HG02840 (cell line): ENCODE measurements around the gene CCDC102B.
"Not testable (repeated sequence)": the region's sequence is repeated elsewhere in the genome, so short reads cannot be mapped to it uniquely, and the experiment has no call there.

Experiments used
- ATAC-seq: cut with Tn5 transposase; IDR thresholded peaks from one replicate; pipeline ENCODE4 v1.9.1; 2021; ENCODE audit warnings: mild to moderate bottlenecking, moderate library complexity, moderate number of reproducible peaks; ENCODE audit not compliant: unreplicated experiment, low FRiP score

CCDC102B gene

DNA sequence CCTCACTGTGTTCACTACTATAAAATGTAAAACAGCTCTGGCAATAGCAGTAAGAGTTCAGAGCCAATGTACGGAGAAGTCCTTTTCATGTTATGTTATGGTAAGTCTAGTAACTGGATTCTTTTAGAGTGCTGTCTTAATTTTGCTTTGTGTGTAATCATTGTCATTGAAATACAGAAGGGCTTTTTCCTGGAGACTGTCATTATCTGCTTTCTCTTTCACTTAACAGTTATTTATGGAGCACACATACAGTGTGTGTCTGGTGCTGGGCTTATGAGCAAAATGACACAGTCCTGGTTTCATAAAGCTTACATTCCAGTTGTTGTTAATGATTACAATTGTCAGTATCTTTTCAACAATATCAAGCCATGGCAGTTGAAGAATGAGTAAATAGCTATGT lies 95.5 kb downstream of the CCDC102B start:
- ATAC-seq: no peak

DNA sequence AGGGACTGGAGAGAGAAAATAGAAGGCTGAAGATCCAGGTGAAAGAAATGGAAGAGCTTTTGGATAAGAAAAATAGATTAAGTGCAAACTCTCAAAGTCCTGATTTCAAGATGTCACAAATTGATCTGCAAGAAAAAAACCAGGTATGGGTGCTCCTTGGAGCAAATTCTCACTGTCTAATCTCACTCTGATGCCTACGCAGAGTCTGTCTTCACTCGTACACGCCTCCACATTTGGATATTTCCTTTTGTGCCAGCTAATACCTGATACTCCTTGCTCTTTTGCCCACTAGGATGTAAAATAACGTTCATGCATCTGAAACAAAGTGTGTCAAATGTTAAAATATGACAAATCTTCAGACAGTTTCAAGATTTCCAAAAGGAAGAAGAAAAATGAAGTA lies 99.4 kb downstream of the CCDC102B start:
- ATAC-seq: no peak

DNA sequence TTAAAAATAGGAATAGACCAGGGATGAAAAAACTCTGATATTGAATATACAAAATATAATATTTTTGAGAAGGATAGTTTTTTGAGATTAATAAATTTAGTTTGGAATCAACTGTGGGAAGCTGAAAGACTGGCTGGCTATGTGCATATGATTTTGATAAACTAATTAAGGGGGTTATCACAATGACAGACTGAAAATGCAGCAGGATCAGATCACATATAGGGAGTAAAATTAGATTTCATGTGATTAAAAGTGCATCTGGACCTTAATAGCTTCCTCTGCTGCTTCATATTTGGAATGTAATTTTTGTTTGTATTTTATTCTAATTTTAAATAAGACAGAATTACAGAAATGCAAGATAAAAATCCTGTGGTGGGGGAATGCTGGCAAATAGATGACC lies 111.7 kb downstream of the CCDC102B start:
- no peak for ATAC-seq

DNA sequence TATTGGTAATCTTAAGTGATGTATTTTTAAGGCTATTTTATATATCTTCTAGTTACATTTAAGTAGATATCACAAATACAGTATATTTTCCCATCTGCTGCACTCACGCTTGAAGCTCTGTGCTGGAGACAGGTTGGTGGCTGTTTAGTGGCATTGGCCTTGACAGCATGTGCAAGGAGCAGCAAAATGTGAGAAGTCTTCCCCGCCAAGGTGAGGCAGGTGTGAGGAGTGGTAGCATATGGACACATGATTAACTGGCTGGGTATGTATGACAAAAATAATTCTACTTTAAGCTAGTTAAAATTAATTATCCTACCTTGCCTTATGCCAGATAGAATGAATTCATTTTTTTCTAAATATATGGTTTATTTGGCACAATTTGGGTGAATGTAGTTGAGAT lies 117.2 kb downstream of the CCDC102B start:
- ATAC-seq: no peak

DNA sequence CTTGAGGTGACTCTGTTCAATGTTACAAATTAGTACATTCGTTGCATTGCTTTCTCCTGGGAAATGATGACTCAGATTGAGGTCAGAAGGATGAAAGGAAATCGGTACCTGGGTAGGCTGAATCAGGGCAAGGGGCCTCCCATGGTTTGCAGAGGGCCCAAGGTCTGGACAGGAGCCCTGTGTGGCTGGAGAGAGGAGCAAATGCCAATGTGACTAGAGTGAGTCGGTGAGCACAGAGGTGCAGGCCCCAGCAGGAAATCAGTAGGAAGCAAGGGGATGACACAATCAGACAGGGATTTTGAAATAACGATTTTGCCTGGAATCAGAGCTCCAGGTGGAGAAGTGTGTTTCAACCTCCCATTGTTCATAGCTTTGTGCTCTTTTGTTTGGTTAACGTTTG lies 118.9 kb downstream of the CCDC102B start:
- ATAC-seq: no peak

GRCh38 chr18:68918216-68918615 lies 120.3 kb downstream of the CCDC102B start:
- no peak for ATAC-seq

- ATAC-seq: no peak
Measured at GRCh38 chr18:68919900-68920299, 122.0 kb downstream of the CCDC102B start.

DNA sequence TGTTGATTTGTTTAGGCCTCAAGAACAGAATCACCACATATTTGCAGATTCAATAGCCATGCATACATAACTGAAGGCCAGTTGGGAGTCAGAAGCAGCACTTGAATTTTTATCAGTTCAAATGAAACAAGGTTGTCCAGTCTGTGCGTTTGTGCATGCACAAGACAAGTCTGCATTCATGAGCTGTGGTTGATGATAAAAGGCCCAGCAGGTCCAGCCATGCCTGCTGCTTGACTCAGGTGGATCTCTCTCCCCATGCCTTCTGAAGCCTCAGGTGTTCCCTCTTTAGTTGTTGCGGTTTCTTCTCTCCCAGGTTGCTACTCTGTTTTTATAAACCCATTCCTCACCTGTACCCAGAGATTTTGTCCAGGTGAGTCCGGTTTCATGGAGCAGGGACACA lies 124.5 kb downstream of the CCDC102B start:
- ATAC-seq: no peak

- ATAC-seq: peak; percentile 59
Measured at GRCh38 chr18:68925268-68925667, 127.4 kb downstream of the CCDC102B start.

GRCh38 chr18:68928762-68929675 lies 131.1 kb downstream of the CCDC102B start:
- no peak for ATAC-seq

DNA sequence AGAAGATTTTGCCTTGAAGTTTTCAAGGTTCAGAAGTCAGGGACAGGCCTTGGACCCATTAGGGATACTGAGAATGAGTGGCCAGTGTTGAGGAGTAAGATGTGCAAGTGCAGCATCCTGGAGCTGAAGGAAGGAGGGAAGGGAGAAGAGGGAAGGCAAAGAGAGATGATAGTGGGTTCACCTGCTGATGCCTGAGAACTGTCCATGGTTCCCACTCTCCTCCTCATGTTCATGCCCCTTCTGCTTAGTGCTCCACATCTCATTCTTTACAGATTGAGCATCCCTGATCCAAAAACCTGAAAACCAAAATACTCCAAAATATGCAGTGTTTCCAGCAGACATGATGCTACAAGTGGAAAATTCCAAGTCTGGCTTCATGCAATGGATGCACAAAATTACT lies 137.8 kb downstream of the CCDC102B start:
- no peak for ATAC-seq

- ATAC-seq: no peak
Measured at GRCh38 chr18:68937029-68937599, 139.2 kb downstream of the CCDC102B start.

- ATAC-seq: no peak
Measured at GRCh38 chr18:68940039-68940438, 142.2 kb downstream of the CCDC102B start.

- ATAC-seq: no peak
Measured at GRCh38 chr18:68940754-68941153, 142.9 kb downstream of the CCDC102B start.

DNA sequence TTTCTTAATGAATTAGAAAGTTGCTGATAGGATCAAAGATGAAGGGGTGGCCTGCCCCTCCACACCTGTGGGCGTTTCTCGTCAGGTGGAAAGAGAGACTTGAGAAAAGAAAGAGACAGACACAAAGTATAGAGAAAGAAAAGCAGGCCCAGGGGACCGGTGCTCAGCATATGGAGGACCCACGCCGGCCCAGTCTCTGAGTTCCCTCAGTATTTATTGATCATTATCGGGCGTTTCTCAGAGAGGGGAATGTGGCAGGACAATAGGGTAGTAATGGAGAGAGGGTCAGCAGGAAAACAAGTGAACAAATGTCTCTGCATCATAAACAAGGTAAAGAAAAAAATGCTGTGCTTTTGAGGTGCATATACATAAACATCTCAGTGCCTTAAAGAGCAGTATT lies 144.3 kb downstream of the CCDC102B start:
- ATAC-seq: no peak

- ATAC-seq: not testable (repeated sequence)
Measured at GRCh38 chr18:68943861-68944260, 146.0 kb downstream of the CCDC102B start.

GRCh38 chr18:68944330-68944729 lies 146.4 kb downstream of the CCDC102B start:
- no peak for ATAC-seq

DNA sequence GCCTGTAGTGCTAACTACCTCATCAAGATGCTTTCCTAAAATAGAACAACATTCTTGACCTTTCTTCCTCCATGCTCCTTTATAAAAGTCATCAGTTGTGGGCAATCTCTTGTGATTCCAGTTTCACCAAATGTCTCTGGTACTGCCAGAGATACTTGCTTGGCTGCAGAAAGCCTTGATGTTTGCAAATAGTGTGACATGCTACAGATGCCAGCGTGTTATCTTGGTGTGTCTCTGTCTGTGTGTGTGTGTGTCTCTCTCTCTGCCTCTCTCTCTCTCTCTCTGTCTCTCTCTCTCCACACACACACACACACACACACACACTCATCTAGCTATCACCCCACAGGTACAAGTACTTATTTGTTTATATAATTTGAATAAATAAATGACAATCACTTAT lies 146.9 kb downstream of the CCDC102B start:
- no peak for ATAC-seq

- no peak for ATAC-seq
Measured at GRCh38 chr18:68948622-68949021, 150.7 kb downstream of the CCDC102B start.

DNA sequence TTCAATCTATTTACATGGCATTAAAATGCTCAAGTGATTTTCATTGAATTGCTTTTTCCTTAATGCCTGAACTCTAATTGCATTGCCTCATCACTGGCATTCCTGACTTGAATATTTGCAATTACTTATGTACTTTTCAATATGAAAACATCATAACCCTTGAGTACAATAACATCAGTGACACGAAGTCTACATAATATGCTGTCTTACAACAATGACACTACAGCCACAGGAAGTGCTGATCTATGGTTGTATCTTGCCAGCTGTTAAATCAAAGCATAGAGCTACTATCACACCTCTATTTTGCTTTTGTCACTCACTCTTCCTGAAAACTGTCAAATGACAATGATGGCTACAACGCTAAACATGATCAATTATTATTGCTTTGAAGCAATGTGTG lies 156.9 kb downstream of the CCDC102B start:
- no peak for ATAC-seq

DNA sequence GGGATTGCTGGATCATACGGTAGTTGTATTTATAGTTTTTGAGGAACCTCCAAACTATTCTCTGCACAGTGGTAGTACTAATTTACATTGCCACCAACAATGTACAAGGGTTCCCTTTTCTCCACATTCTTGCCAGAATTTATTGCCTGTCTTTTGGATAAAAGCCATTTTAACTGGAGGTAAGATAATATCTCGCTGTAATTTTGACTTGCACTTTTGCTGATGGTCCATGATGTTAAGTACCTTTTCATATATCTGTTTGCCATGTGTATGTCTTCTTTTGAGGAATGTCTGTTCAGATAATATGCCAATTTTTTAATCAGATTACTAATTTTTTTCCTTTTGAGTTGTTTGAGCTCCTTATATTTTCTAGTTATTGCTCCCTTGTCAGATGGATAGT lies 158.8 kb downstream of the CCDC102B start:
- ATAC-seq: no peak

GRCh38 chr18:68960355-68960754 lies 162.5 kb downstream of the CCDC102B start:
- ATAC-seq: no peak
